ENCODE measurements around the gene ARL10.

Gene ARL10

GRCh38 chr5:176426876-176427275 lies 61.6 kb downstream of the ARL10 start:
- H3K4me3 ChIP-seq (ENCODE audit: low read depth, low read length) = no peak overlapping the region
- no peak for TF ChIP-seq CTCF (IDR thresholded peaks at IDR 0.05; ENCODE audit: control insufficient read depth, extremely low read depth, insufficient read depth)
- no peak for DNase-seq (ENCODE audit: low read depth)

GRCh38 chr5:176427971-176428370 lies 62.7 kb downstream of the ARL10 start:
- TF ChIP-seq CTCF (IDR thresholded peaks at IDR 0.05; ENCODE audit: control insufficient read depth, extremely low read depth, insufficient read depth) = no peak
- H3K4me3 ChIP-seq (ENCODE audit: low read depth, low read length) = no peak overlapping the region
- DNase-seq (ENCODE audit: low read depth) = no peak

GRCh38 chr5:176429972-176430371 lies 64.7 kb downstream of the ARL10 start:
- DNase-seq (ENCODE audit: low read depth) = no peak
- no peak for TF ChIP-seq CTCF (IDR thresholded peaks at IDR 0.05; ENCODE audit: control insufficient read depth, extremely low read depth, insufficient read depth)
- no peak overlapping the region for H3K4me3 ChIP-seq (ENCODE audit: low read depth, low read length)
